ENCODE measurements around the gene KCNC4.

KCNC4 gene

DNA sequence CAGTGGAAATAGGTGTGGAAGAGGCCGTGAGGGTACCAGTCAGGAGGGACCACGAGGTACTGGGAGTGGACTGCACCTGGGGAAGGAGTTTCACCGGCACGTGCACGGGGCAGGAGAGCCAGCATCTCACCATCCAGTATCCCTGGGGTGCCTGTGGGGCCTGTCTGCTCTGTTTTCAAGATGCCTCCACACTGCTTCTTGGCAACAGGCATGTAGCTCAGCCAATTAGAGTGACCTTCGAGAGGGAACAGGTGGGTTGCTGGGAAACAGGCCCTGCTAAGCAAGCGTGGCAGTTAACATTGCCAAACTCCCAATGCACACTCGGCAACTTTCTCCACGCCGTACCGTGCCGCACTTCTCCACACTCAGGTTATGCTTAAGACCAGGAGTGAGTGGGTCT, 17.7 kb downstream of the KCNC4 start:
- Histone ChIP-seq H3K4me1 (ENCODE audit: control insufficient read depth, insufficient read depth, low read length) (no peaks in the 10 kb centered on the region), H3K9ac (ENCODE audit: low read depth, low read length) (no peak overlapping the region)

DNA sequence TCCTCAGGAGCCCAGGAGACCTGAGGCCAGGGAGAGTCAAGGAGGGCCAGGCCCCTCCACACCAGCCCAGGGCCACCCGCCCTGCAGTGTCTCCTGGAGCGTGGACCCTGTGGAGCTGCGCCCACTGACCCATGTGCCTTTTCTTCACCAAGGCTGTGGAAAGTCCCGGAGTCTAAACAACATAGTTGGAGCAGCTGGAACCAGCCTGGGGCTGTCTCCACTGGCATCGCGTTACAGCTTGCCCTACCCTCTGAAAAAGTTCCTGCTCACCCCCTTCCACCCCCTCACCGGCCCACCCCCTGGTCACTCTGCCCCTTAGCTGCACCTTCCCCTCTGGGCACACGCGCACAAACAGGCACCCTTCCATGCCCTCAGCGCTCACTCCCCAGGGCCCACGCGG, 18.3 kb downstream of the KCNC4 start:
- no peak overlapping the region for H3K4me3 ChIP-seq (ENCODE audit: low read length)
- no peaks in the 10 kb centered on the region for H3K27me3 ChIP-seq (ENCODE audit: control insufficient read depth, insufficient read depth, low read length)
- H3K9me3 ChIP-seq (replicated peaks; ENCODE audit: low read length): no peaks in the 10 kb centered on the region
- no peaks in the 10 kb centered on the region for H3K36me3 ChIP-seq (ENCODE audit: insufficient read depth, low read length)
- H3K9ac ChIP-seq (ENCODE audit: low read depth, low read length): no peak overlapping the region
- H3K4me2 ChIP-seq (ENCODE audit: low read length): no peak overlapping the region
- no peaks in the 10 kb centered on the region for H3K4me1 ChIP-seq (ENCODE audit: control insufficient read depth, insufficient read depth, low read length)

More for the DNA sequence above, 17.7 kb downstream of the KCNC4 start:
- H3K36me3 ChIP-seq (ENCODE audit: insufficient read depth, low read length): no peaks in the 10 kb centered on the region
- H3K4me2 ChIP-seq (ENCODE audit: low read length): no peak overlapping the region
- no peak overlapping the region for H3K4me3 ChIP-seq (ENCODE audit: low read length)
- H3K9me3 ChIP-seq (replicated peaks; ENCODE audit: low read length): no peaks in the 10 kb centered on the region
- no peaks in the 10 kb centered on the region for H3K27me3 ChIP-seq (ENCODE audit: control insufficient read depth, insufficient read depth, low read length)

DNA sequence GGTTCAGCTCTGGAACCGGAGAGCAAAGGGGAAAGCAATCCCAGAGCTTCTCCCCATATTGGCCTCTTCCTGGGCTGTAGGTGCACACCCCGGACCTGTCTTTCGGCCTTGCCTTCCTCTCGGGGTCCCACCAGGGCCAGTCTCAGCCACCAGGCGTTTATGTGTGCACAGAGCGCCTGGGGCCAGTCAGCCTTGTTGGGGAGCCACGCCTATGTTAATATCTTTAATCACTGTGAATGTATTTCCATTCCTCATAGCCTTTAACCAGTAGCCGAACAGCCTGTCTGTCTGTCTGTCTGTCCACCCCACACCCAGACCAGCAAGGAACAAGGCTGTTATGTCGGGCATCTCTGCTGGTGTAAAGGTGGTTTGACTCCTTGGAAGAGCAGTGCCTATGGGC, 18.8 kb downstream of the KCNC4 start:
- H3K4me2 ChIP-seq (ENCODE audit: low read length): no peak overlapping the region
- H3K36me3 ChIP-seq (ENCODE audit: insufficient read depth, low read length): no peaks in the 10 kb centered on the region
- H3K27me3 ChIP-seq (ENCODE audit: control insufficient read depth, insufficient read depth, low read length): no peaks in the 10 kb centered on the region
- no peak overlapping the region for H3K9ac ChIP-seq (ENCODE audit: low read depth, low read length)
- H3K4me3 ChIP-seq (ENCODE audit: low read length): no peak overlapping the region
- H3K4me1 ChIP-seq (ENCODE audit: control insufficient read depth, insufficient read depth, low read length): no peaks in the 10 kb centered on the region
- no peaks in the 10 kb centered on the region for H3K9me3 ChIP-seq (replicated peaks; ENCODE audit: low read length)

DNA sequence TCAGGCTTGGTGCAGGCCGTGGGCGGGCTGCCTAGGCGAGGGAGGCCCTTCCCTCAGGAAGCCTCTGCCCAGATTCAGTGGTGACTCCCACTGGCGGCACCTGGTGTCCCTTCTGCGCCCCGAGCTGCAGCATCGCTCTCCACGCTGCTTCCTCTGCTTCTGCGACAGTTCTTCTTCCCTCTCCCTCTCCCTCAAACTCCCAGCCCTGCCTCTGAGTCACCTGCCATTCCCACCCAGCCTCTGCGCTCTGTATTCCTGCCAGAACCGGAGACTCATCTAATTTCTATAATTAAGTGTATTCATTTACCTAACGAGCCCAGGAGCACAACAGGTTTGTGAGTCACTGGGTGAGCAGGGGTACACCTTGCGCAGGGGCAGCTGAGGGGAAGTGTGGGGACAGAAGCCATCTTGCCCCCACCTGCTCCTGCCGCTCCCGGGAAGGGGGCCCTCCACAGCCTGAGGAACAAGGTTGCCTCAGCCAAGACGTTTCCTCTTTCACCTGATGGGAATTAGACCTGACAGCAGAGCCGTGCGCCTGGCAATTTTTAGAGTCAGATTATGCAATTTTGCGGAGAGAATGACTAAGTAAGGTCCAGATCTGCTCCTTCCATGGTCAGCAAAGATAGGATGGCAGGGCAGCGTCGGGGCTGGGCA, 19.4 kb downstream of the KCNC4 start:
- H3K4me3 ChIP-seq (ENCODE audit: low read length): no peak overlapping the region
- H3K4me1 ChIP-seq (ENCODE audit: control insufficient read depth, insufficient read depth, low read length): no peaks in the 10 kb centered on the region
- H3K36me3 ChIP-seq (ENCODE audit: insufficient read depth, low read length): no peaks in the 10 kb centered on the region
- H3K4me2 ChIP-seq (ENCODE audit: low read length): no peak overlapping the region
- H3K9me3 ChIP-seq (replicated peaks; ENCODE audit: low read length): no peaks in the 10 kb centered on the region
- H3K9ac ChIP-seq (ENCODE audit: low read depth, low read length): no peak overlapping the region
- H3K27me3 ChIP-seq (ENCODE audit: control insufficient read depth, insufficient read depth, low read length): no peaks in the 10 kb centered on the region

DNA sequence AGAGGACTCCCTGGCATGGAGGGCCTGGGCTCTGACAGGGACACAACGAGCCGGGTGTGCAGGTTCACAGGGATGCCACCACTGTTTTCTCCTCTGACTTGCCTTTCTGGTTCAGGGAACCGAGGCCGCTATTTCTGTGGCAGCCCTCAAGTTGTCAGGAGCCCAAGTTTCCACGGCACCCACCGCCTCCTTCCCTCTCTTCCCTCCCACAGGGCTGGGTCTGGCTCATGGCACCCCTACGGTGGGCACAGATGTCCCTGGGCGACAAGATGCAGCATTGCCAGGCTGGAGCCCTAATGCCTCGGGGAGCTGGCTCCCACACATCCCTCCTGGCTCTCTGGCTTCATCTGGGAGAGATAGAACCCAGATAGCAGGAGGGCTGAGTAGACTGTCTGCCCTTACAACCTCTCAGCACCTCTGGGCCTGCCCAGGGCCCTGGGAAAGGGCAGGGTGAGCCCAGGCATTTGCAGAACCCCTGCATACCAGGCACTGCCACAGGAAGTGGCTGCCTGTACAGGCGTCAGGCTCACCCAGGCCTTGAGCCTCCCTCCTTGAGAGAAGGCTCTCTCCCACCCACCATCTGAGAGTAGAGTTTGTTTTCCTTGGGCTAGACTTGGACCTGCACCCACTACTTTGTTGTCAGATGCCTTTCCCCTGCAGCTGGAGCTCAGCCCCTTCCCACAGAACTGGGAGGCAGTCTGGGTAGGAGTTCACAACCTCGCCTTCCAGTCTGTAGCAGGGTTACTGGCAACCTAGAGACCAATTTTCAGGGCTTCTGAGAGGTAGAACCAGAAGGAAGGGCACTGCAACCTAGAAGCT, 20.5 kb downstream of the KCNC4 start:
- H3K4me1 ChIP-seq (ENCODE audit: control insufficient read depth, insufficient read depth, low read length): no peaks in the 10 kb centered on the region
- H3K27me3 ChIP-seq (ENCODE audit: control insufficient read depth, insufficient read depth, low read length): no peaks in the 10 kb centered on the region
- H3K9me3 ChIP-seq (replicated peaks; ENCODE audit: low read length): no peaks in the 10 kb centered on the region
- no peaks in the 10 kb centered on the region for H3K36me3 ChIP-seq (ENCODE audit: insufficient read depth, low read length)
- H3K4me2 ChIP-seq (ENCODE audit: low read length): no peak overlapping the region
- H3K9ac ChIP-seq (ENCODE audit: low read depth, low read length): no peak overlapping the region
- no peak overlapping the region for H3K4me3 ChIP-seq (ENCODE audit: low read length)

DNA sequence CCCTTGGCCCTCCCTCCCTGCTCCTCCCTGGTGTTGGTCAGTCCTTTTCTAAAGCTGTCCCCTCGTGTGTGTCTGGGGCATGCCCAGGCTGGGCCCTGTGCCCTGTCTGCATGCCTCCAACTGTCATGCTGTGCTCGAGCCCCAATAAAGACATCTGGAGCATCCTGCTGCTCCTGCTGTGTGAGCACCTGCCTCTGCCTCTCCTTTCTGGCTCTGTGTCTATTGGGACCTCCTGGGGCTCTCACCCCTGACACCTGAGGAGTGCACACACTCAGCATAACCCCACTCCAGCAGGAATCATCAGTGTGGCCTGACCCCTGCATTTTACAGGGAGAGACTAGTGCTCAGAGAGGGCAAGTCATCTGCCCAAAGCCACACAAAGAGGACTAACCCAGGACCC, 23.7 kb downstream of the KCNC4 start:
- Histone ChIP-seq H3K4me1 (ENCODE audit: control insufficient read depth, insufficient read depth, low read length) (no peaks in the 10 kb centered on the region), H3K27me3 (ENCODE audit: control insufficient read depth, insufficient read depth, low read length) (peaks cover 5% of the 10 kb centered on the region), H3K4me2 (ENCODE audit: low read length) (no peak overlapping the region), H3K36me3 (ENCODE audit: insufficient read depth, low read length) (no peaks in the 10 kb centered on the region), H3K4me3 (ENCODE audit: low read length) (no peak overlapping the region), H3K9me3 (replicated peaks; ENCODE audit: low read length) (no peaks in the 10 kb centered on the region), H3K9ac (ENCODE audit: low read depth, low read length) (no peak overlapping the region)

DNA sequence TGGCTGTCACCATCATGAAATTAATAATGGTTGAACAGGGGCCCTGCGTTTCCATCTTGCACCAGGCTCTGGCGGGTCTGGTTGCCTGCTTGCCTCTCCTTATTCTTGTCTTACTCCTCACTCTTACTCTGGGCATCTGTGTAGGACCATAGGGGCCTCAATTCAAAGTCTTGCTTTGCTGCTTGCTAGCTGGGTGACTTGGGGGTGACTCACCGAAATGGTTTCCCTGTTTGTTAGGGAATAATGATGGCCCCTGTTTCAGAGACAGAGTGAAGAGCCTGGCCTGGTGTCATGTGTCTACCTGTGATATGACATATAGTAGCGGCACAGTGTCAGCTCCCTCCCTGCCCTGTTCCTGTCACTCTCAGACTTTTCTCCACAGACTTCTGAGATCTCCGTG, 24.6 kb downstream of the KCNC4 start:
- H3K4me2 ChIP-seq (ENCODE audit: low read length): no peak overlapping the region
- H3K27me3 ChIP-seq (ENCODE audit: control insufficient read depth, insufficient read depth, low read length): peaks cover 7% of the 10 kb centered on the region
- no peaks in the 10 kb centered on the region for H3K9me3 ChIP-seq (replicated peaks; ENCODE audit: low read length)
- no peak overlapping the region for H3K9ac ChIP-seq (ENCODE audit: low read depth, low read length)
- no peaks in the 10 kb centered on the region for H3K36me3 ChIP-seq (ENCODE audit: insufficient read depth, low read length)
- H3K4me1 ChIP-seq (ENCODE audit: control insufficient read depth, insufficient read depth, low read length): peaks cover 2% of the 10 kb centered on the region
- H3K4me3 ChIP-seq (ENCODE audit: low read length): no peak overlapping the region

DNA sequence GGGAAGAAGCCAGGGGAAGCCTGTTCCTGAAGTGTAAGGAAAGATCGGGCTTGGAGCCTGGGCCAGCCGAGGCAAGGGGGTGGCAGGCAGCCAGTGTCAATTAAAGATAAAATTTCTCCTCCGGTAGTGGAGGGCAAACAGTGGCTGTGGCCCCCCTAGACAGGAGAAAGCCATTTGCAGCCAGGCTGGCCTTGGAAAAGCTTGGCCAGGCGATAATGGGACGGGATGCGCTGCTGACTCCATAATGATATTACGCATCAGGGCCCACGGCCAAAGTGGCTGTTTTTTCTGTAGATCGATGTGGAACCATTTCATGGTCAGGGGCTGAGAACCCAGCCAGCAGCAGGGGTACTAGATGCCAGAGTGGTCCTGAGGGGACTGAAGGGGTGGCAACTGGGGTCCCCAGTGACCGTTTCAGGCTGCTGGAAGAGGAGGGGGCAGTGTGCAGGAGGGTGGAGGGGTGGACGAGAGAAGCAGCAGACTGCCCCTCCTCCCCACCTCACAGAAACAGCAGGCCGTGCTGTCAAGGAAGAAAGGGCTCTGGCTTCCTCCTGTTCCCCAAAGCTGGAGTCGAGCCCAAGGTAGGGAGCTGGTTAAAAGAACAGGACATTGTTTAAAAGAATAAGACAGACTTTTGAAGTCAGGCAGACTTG, 25.2 kb downstream of the KCNC4 start:
- Histone ChIP-seq H3K27me3 (ENCODE audit: control insufficient read depth, insufficient read depth, low read length) (peaks cover 7% of the 10 kb centered on the region), H3K4me2 (ENCODE audit: low read length) (no peak overlapping the region), H3K9me3 (replicated peaks; ENCODE audit: low read length) (no peaks in the 10 kb centered on the region), H3K4me1 (ENCODE audit: control insufficient read depth, insufficient read depth, low read length) (peaks cover 2% of the 10 kb centered on the region), H3K9ac (ENCODE audit: low read depth, low read length) (no peak overlapping the region), H3K4me3 (ENCODE audit: low read length) (no peak overlapping the region), H3K36me3 (ENCODE audit: insufficient read depth, low read length) (no peaks in the 10 kb centered on the region)

DNA sequence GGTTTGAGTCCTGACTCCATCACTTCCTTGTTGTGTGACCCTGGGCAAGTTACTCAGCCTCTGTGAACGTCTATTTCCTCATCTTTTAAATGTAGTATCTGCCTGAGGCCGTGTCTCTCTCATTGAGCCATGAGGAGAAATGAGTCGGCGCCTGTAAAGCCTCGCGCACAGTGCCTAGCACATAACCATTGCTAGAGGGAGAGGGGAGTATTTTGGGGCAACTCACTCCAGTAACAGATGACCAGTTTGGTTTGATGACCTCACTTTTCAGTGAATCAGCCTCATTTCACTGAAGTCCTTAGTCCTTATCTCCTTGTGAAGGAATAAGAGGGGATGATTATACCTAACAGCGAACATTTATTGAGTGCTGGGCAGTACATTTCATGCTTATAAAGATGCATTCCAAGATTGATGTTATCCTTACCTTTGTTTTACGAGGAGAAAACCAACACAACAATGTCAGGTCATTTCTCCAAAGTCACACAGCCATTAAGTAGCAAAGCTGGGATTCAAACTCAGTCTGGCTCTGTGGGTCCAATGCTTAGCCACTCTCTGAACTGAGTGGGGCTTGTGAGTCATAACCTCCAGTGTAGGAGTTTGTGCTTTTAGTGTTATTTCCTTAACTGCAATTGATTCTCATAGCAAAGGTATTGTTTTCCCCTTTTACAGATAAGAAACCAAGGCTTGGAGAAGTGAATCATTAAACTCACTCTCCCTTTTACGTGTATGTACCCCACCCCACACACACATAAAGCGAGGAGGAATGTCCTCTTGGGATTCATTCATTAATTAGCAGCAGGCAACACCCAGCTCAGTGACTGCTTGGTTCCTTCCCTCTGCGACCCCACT, 25.9 kb downstream of the KCNC4 start:
- Histone ChIP-seq H3K9ac (ENCODE audit: low read depth, low read length) (no peak overlapping the region), H3K4me1 (ENCODE audit: control insufficient read depth, insufficient read depth, low read length) (peaks cover 2% of the 10 kb centered on the region), H3K4me2 (ENCODE audit: low read length) (no peak overlapping the region), H3K9me3 (replicated peaks; ENCODE audit: low read length) (no peaks in the 10 kb centered on the region), H3K4me3 (ENCODE audit: low read length) (no peak overlapping the region), H3K36me3 (ENCODE audit: insufficient read depth, low read length) (no peaks in the 10 kb centered on the region), H3K27me3 (ENCODE audit: control insufficient read depth, insufficient read depth, low read length) (peaks cover 12% of the 10 kb centered on the region)

DNA sequence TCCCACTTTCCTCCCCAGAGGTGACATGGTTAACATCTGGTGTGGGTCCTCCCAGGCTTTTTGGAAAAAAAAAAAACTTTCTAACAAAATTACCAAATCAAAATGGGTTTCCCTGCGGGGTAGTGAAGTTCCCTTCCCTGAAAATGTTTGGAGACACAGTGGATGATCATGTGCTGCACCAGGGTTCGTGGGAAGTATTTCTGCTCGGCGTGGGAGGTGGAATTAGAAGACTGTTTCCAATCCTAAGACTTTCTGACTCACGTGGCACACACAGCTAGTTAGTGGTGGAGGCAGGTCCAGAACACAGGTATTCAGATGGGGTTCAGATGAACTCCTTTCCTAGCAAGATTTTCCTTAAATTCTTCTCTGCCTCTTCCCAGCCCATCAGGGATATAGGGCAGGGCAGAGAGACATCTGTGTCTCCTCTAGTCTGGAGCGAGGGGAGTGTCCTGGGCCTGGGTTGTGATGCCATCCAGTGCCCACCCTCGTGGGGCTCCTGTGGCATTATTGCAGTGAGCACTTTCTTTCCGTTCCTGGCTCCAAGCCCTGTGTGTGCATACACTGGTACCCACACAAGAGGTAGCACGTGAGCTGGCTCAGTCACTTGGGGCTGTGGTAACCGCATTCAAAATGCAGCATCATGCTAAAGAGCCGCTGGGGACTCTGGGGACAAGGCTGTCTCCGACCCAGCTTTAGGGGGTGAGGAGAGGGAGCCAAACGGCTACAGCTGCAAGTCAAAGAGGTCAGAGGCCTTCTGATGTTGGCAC, 27.5 kb downstream of the KCNC4 start:
- Histone ChIP-seq H3K27me3 (ENCODE audit: control insufficient read depth, insufficient read depth, low read length) (peaks cover 22% of the 10 kb centered on the region), H3K4me1 (ENCODE audit: control insufficient read depth, insufficient read depth, low read length) (peaks cover 2% of the 10 kb centered on the region), H3K4me3 (ENCODE audit: low read length) (no peak overlapping the region), H3K4me2 (ENCODE audit: low read length) (no peak overlapping the region), H3K9ac (ENCODE audit: low read depth, low read length) (no peak overlapping the region), H3K9me3 (replicated peaks; ENCODE audit: low read length) (no peaks in the 10 kb centered on the region), H3K36me3 (ENCODE audit: insufficient read depth, low read length) (no peaks in the 10 kb centered on the region)
